NT2/D1 (cell line): ENCODE measurements around the gene SLC44A4.
"Not testable (repeated sequence)": the region's sequence is repeated elsewhere in the genome, so short reads cannot be mapped to it uniquely, and the experiment has no call there.

Source experiments
- DNase-seq: peaks from one replicate; pipeline ENCODE4 v3.0.0-alpha.2; 2011; ENCODE audit warnings: low read depth, low spot score
- H3K27me3 ChIP-seq: 2 replicates; pipeline ENCODE4 v1.6.0; 2011; ENCODE audit warnings: mild to moderate bottlenecking; ENCODE audit not compliant: insufficient read length, insufficient read depth
- H3K36me3 ChIP-seq: 2 replicates; pipeline ENCODE4 v1.6.1; 2011; ENCODE audit warnings: mild to moderate bottlenecking, low read length, mixed read lengths; ENCODE audit not compliant: insufficient read depth, insufficient read length
- H3K4me1 ChIP-seq: 2 replicates; pipeline ENCODE4 v1.5.1; 2011; ENCODE audit not compliant: insufficient read depth, insufficient read length
- H3K4me3 ChIP-seq: 2 replicates; pipeline ENCODE4 v1.5.1; 2011; ENCODE audit warnings: low read depth; ENCODE audit not compliant: insufficient read length
- H3K9ac ChIP-seq: 2 replicates; pipeline ENCODE4 v1.6.0; 2011; ENCODE audit warnings: low read depth; ENCODE audit not compliant: insufficient read length
- H3K9me3 ChIP-seq: 2 replicates; pipeline ENCODE4 v1.5.1; 2011; ENCODE audit warnings: mild to moderate bottlenecking, low read length; ENCODE audit not compliant: insufficient read depth
- SUZ12 ChIP-seq: IDR thresholded peaks from 2 replicates; pipeline ENCODE4 v1.6.1; 2011; ENCODE audit not compliant: insufficient read length, insufficient read depth; ENCODE audit errors: extremely low read depth
- YY1 ChIP-seq: IDR thresholded peaks from 2 replicates; pipeline ENCODE4 v1.6.1; 2011; ENCODE audit not compliant: insufficient read length, insufficient read depth
- ZNF274 ChIP-seq: IDR thresholded peaks from 2 replicates; pipeline ENCODE4 v1.6.1; 2011; ENCODE audit warnings: mild to moderate bottlenecking, low read depth, low read length

Gene SLC44A4

GRCh38 chr6:31907158-31907813 lies 28.5 kb upstream of the SLC44A4 start:
- Histone ChIP-seq H3K4me1 (peaks cover 3% of the 10 kb centered on the region), H3K9ac (no peak overlapping the region)
- DNase-seq: no peak

DNA sequence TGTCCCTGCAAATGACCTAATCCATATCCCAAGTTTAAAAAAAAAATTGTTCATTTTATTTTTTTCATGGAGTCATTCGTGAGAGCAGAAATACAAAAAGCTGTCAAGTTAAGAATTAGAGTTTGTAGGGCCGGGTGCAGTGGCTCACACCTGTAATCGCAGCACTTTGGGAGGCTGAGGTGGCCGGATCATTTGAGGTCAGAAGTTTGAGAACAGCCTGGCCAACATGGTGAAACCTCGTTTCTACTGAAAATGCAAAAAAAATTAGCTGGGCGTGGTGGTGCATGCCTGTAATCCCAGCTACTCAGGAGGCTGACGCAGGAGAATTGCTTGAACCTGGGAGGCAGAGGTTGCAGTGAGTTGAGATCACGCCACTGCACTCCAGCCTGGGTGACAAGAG lies 27.9 kb upstream of the SLC44A4 start:
- not testable (repeated sequence) for H3K4me3 ChIP-seq, H3K9me3 ChIP-seq, H3K36me3 ChIP-seq, H3K27me3 ChIP-seq, H3K4me1 ChIP-seq, DNase-seq
- peak overlapping the region; percentile 63 for H3K9ac ChIP-seq

More at GRCh38 chr6:31907158-31907813, 28.5 kb upstream of the SLC44A4 start:
- Histone ChIP-seq H3K27me3 (no peaks in the 10 kb centered on the region), H3K4me3 (no peak overlapping the region), H3K36me3 (no peaks in the 10 kb centered on the region), H3K9me3 (no peaks in the 10 kb centered on the region)
- TF ChIP-seq ZNF274: no peak
- TF ChIP-seq YY1: no peak
- no peak for TF ChIP-seq SUZ12

DNA sequence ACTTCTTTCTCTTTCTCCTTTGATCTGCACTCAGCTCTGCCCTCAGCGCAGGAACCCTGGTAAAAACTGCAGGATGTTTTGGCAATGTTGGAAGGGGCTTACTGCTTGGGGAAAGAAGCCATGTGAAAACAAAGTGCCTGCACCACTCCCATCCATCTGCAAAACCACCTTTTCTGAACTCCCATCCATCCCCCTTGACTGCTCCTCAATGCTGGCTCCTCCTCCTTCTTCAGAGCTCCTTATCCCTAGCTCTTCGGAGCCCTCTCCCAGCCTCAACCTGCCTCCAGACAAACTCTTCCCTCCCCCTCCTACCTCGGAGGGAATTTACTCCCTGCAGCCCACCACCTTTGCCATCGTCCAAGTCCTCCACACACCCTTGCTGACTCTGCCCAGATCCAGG lies 27.3 kb upstream of the SLC44A4 start:
- no peak for TF ChIP-seq ZNF274
- no peak for TF ChIP-seq SUZ12
- no peak for TF ChIP-seq YY1
- H3K4me1 ChIP-seq: peaks cover 4% of the 10 kb centered on the region
- peak overlapping the region; percentile 63 for H3K9ac ChIP-seq

DNA sequence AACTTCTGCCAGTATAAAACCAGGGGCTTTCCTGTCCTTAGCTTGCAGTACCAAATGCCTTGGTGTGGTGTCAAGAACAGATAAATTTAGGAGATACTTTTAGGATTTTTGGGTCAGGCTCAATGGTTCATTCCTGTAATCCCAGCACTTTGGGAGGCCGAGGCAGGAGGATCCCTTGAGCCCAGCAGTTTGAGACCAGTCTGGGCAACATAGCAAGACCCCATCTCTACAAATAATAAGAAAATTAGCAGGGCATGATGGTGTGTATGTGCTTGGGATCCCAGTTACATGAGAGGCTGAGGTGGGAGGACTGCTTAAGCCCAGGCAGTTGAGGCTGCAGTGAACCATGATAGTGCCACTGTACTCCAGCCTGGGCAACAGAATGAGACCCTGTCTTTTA lies 26.2 kb upstream of the SLC44A4 start:
- H3K4me1 ChIP-seq: peaks cover 9% of the 10 kb centered on the region

More for the DNA sequence above, 27.3 kb upstream of the SLC44A4 start:
- no peak overlapping the region for H3K4me3 ChIP-seq
- H3K27me3 ChIP-seq: no peaks in the 10 kb centered on the region
- no peaks in the 10 kb centered on the region for H3K9me3 ChIP-seq
- no peak for DNase-seq
- H3K36me3 ChIP-seq: peaks cover under 1% of the 10 kb centered on the region

DNA sequence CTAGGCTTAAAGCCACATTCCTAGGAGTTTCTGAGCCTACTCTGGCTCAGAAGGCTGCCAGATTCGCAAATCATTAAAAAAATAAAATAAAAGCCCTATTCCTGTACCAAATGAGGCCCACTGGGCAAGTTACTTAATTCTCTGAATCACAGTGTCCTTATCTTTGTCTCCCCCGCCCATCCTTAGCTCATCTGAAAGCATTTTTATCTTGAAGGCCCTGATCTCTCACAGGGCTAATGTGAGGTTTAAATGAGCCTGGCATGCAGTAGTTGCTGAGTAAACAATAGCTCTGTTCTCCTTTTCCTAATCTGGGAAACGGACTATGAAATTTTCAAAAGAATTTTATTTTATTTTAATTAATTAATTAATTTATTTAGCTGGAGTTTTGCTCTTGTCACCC lies 25.2 kb upstream of the SLC44A4 start:
- TF ChIP-seq SUZ12 (no peak), YY1 (no peak), ZNF274 (no peak)
- Histone ChIP-seq H3K9ac (no peak overlapping the region), H3K4me3 (no peak overlapping the region), H3K36me3 (peaks cover 7% of the 10 kb centered on the region), H3K27me3 (no peaks in the 10 kb centered on the region), H3K9me3 (no peaks in the 10 kb centered on the region), H3K4me1 (peaks cover 9% of the 10 kb centered on the region)
- DNase-seq: no peak

More for the DNA sequence above, 26.2 kb upstream of the SLC44A4 start:
- Histone ChIP-seq H3K27me3 (no peaks in the 10 kb centered on the region), H3K9ac (no peak overlapping the region), H3K9me3 (no peaks in the 10 kb centered on the region), H3K36me3 (peaks cover 4% of the 10 kb centered on the region), H3K4me3 (no peak overlapping the region)
- TF ChIP-seq YY1 (no peak), SUZ12 (no peak)
- no peak for DNase-seq

GRCh38 chr6:31901953-31902643 lies 23.3 kb upstream of the SLC44A4 start, which contains the start of gene ZBTB12:
Gene ZBTB12, minus strand, starts transcription at chr6:31902086. Its CDS starts 781 bp downstream, at chr6:31901305.
- H3K27me3 ChIP-seq: no peaks in the 10 kb centered on the region
- peak within 1 kb of the TSS; percentile 82 for H3K9ac ChIP-seq
- peak; percentile 89 for DNase-seq
- H3K9me3 ChIP-seq: no peaks in the 10 kb centered on the region
- TF ChIP-seq YY1 (no peak), ZNF274 (no peak), SUZ12 (no peak)
- H3K4me3 ChIP-seq: peak within 1 kb of the TSS; percentile 40
- H3K4me1 ChIP-seq: peaks cover 9% of the 10 kb centered on the region
- H3K36me3 ChIP-seq: peaks cover 7% of the 10 kb centered on the region

DNA sequence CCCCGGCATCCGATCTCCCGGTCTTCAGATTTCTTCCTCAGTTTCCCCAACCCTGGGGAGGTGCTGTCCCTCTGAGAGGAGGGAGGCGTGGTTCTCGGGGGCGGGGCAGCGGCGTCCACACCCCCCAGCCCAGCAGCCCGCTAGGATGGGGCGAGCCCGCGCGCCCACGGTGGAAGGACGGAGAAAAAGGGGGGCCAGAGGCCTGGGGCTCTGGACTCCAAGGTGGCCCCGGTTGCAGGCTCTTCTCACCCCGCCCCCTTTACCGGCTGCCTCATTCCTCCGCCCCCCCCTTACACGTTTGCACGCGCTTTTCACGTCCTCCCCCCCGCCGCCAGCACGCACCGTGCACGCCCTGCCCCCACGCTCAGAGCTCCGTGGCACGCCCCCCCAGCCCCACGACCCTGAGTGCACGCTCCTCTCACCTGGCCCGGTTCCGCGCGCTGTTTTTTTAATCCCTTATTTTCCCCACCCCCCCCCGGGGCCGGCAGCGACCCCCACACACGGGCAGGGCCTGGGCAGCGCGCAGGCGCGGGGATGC lies 22.7 kb upstream of the SLC44A4 start:
- TF ChIP-seq SUZ12 (no peak), YY1 (no peak), ZNF274 (no peak)
- no peaks in the 10 kb centered on the region for H3K27me3 ChIP-seq
- H3K4me3 ChIP-seq: peak overlapping the region; percentile 40
- H3K4me1 ChIP-seq: peaks cover 8% of the 10 kb centered on the region
- H3K9ac ChIP-seq: peak overlapping the region; percentile 67
- H3K9me3 ChIP-seq: no peaks in the 10 kb centered on the region
- H3K36me3 ChIP-seq: peaks cover 11% of the 10 kb centered on the region
- no peak for DNase-seq
